Stimulated activated naive CD8-positive, alpha-beta T cell treated with anti-CD3 and anti-CD28 coated beads, Interleukin-15, amount 100 ng/mL, for 72 hours (primary cell): ENCODE results near the gene LPCAT1.
A peak's percentile ranks its signal among the peaks of the same experiment; 100 is the strongest.
"Not testable (repeated sequence)": the region's sequence is repeated elsewhere in the genome, so short reads cannot be mapped to it uniquely, and the experiment has no call there.

Experiments
- ATAC-seq: fragments of 150-1000 bp; cut with Tn5 transposase; 2 replicates; pipeline ENCODE4 v1.10.0; 2021; ENCODE audit warnings: mild to moderate bottlenecking, moderate library complexity
- DNase-seq, 2 donors: peaks; one replicate each; pipeline ENCODE4 v3.0.0; 2021 to 2022
- H3K27ac Mint-ChIP-seq, 2 donors: one replicate each; pipeline ENCODE4 v1.8.0; 2022; ENCODE audit warnings: mild to moderate bottlenecking in 2 of 2, mixed read lengths in 2 of 2, moderate library complexity in 2 of 2
- H3K27me3 Mint-ChIP-seq: one replicate; pipeline ENCODE4 v1.8.0; 2022; ENCODE audit warnings: mixed read lengths
- H3K4me1 Mint-ChIP-seq: one replicate; pipeline ENCODE4 v1.8.0; 2022; ENCODE audit warnings: mild to moderate bottlenecking, mixed read lengths
- H3K4me3 Mint-ChIP-seq, 2 donors: one replicate each; pipeline ENCODE4 v1.8.0; 2022; ENCODE audit warnings: mild to moderate bottlenecking in 2 of 2, mixed read lengths in 2 of 2, moderate library complexity in 1 of 2
- H3K9me3 Mint-ChIP-seq, 2 donors: one replicate each; pipeline ENCODE4 v1.8.0; 2022; ENCODE audit warnings: mixed read lengths in 2 of 2

LPCAT1 gene

GRCh38 chr5:1521671-1522600, 1.8 kb downstream of the LPCAT1 start:
- no peaks in the 10 kb centered on the region for H3K9me3 Mint-ChIP-seq
- DNase-seq: peak in 1 of 2 donors; percentile 7
- H3K4me1 Mint-ChIP-seq: peaks cover 58% of the 10 kb centered on the region
- H3K27ac Mint-ChIP-seq: peak overlapping the region; percentile 3 to 50
- H3K27me3 Mint-ChIP-seq: no peaks in the 10 kb centered on the region
- peak overlapping the region; percentile 88 to 89 for H3K4me3 Mint-ChIP-seq
- no peak for ATAC-seq

GRCh38 chr5:1520791-1521453, 2.8 kb downstream of the LPCAT1 start:
- H3K27me3 Mint-ChIP-seq: no peaks in the 10 kb centered on the region
- ATAC-seq: no peak
- no peaks in the 10 kb centered on the region for H3K9me3 Mint-ChIP-seq
- no peak overlapping the region for H3K27ac Mint-ChIP-seq
- H3K4me1 Mint-ChIP-seq: peaks cover 58% of the 10 kb centered on the region
- H3K4me3 Mint-ChIP-seq: no peak overlapping the region
- no peak for DNase-seq

GRCh38 chr5:1519631-1520210, 4.0 kb downstream of the LPCAT1 start:
- DNase-seq (peak in 1 of 2 donors; percentile 7), ATAC-seq (no peak)
- H3K27ac Mint-ChIP-seq: no peak overlapping the region
- no peaks in the 10 kb centered on the region for H3K27me3 Mint-ChIP-seq
- peaks cover 56% of the 10 kb centered on the region for H3K4me1 Mint-ChIP-seq
- no peaks in the 10 kb centered on the region for H3K9me3 Mint-ChIP-seq
- H3K4me3 Mint-ChIP-seq: no peak overlapping the region

GRCh38 chr5:1517838-1518237, 5.9 kb downstream of the LPCAT1 start:
- Mint-ChIP-seq H3K4me1 (peaks cover 48% of the 10 kb centered on the region), H3K27me3 (no peaks in the 10 kb centered on the region)
- no peak for ATAC-seq

GRCh38 chr5:1516615-1517601, 6.9 kb downstream of the LPCAT1 start:
- peak overlapping the region; percentile 69 to 85 for H3K27ac Mint-ChIP-seq
- H3K4me3 Mint-ChIP-seq: no peak overlapping the region

More at GRCh38 chr5:1517838-1518237, 5.9 kb downstream of the LPCAT1 start:
- no peaks in the 10 kb centered on the region for H3K9me3 Mint-ChIP-seq
- no peak overlapping the region for H3K27ac Mint-ChIP-seq
- DNase-seq: peak in 1 of 2 donors; percentile 4
- no peak overlapping the region for H3K4me3 Mint-ChIP-seq

GRCh38 chr5:1515921-1516571, 7.7 kb downstream of the LPCAT1 start:
- Mint-ChIP-seq H3K27ac (peak overlapping the region; percentile 69 to 96), H3K4me3 (no peak overlapping the region)

More at GRCh38 chr5:1516615-1517601, 6.9 kb downstream of the LPCAT1 start:
- Mint-ChIP-seq H3K27me3 (no peaks in the 10 kb centered on the region), H3K9me3 (no peaks in the 10 kb centered on the region), H3K4me1 (peaks cover 44% of the 10 kb centered on the region)
- ATAC-seq (no peak), DNase-seq (peak in 1 of 2 donors; percentile 7)

GRCh38 chr5:1515311-1515920, 8.3 kb downstream of the LPCAT1 start:
- peak in 1 of 2 donors; percentile 7 for DNase-seq
- Mint-ChIP-seq H3K9me3 (no peaks in the 10 kb centered on the region), H3K27me3 (no peaks in the 10 kb centered on the region), H3K4me1 (peaks cover 39% of the 10 kb centered on the region), H3K27ac (peak overlapping the region; percentile 47 to 96), H3K4me3 (no peak overlapping the region)
- ATAC-seq: peak; percentile 48

More at GRCh38 chr5:1515921-1516571, 7.7 kb downstream of the LPCAT1 start:
- DNase-seq: peak in 1 of 2 donors; percentile 5
- Mint-ChIP-seq H3K9me3 (no peaks in the 10 kb centered on the region), H3K27me3 (no peaks in the 10 kb centered on the region), H3K4me1 (peaks cover 39% of the 10 kb centered on the region)
- ATAC-seq: no peak

GRCh38 chr5:1514819-1515310, 8.9 kb downstream of the LPCAT1 start:
- ATAC-seq, H3K9me3 Mint-ChIP-seq, H3K27me3 Mint-ChIP-seq, H3K4me3 Mint-ChIP-seq: not testable (repeated sequence)
- Mint-ChIP-seq H3K4me1 (peaks cover 36% of the 10 kb centered on the region), H3K27ac (peak overlapping the region in 1 of 2 donors; percentile 19)
- peak in 1 of 2 donors; percentile 5 for DNase-seq

- Mint-ChIP-seq H3K9me3 (no peaks in the 10 kb centered on the region), H3K4me3 (no peak overlapping the region), H3K27ac (no peak overlapping the region), H3K27me3 (no peaks in the 10 kb centered on the region), H3K4me1 (peaks cover 37% of the 10 kb centered on the region)
- ATAC-seq: no peak
- peak in 1 of 2 donors; percentile 7 for DNase-seq
Measured at GRCh38 chr5:1514027-1514818, 9.5 kb downstream of the LPCAT1 start.

- no peaks in the 10 kb centered on the region for H3K9me3 Mint-ChIP-seq
- H3K27me3 Mint-ChIP-seq: no peaks in the 10 kb centered on the region
- no peak overlapping the region for H3K27ac Mint-ChIP-seq
- H3K4me3 Mint-ChIP-seq: no peak overlapping the region
- peaks cover 37% of the 10 kb centered on the region for H3K4me1 Mint-ChIP-seq
- DNase-seq: peak in 1 of 2 donors; percentile 4
- ATAC-seq: no peak
Measured at GRCh38 chr5:1513326-1514026, 10.3 kb downstream of the LPCAT1 start.

- peak overlapping the region in 1 of 2 donors; percentile 65 for H3K27ac Mint-ChIP-seq
- H3K4me3 Mint-ChIP-seq: no peak overlapping the region
- H3K4me1 Mint-ChIP-seq: peaks cover 42% of the 10 kb centered on the region
- no peaks in the 10 kb centered on the region for H3K9me3 Mint-ChIP-seq
- no peaks in the 10 kb centered on the region for H3K27me3 Mint-ChIP-seq
- no peak for ATAC-seq
- peak in 1 of 2 donors; percentile 5 for DNase-seq
Measured at GRCh38 chr5:1512541-1513291, 11.0 kb downstream of the LPCAT1 start.
